ENCODE measurements around the gene HK1. TPM values are rescaled to one million over a fixed set of nuclear protein-coding genes. Genes with fewer than 3 reads are reported as not detected.
A peak's percentile ranks its signal among the peaks of the same experiment; 100 is the strongest.
"Not testable (repeated sequence)": the region's sequence is repeated elsewhere in the genome, so short reads cannot be mapped to it uniquely, and the experiment has no call there.

HK1 gene
- total RNA-seq, 2 experiments from 2014 or later: 118 to 123 TPM

DNA sequence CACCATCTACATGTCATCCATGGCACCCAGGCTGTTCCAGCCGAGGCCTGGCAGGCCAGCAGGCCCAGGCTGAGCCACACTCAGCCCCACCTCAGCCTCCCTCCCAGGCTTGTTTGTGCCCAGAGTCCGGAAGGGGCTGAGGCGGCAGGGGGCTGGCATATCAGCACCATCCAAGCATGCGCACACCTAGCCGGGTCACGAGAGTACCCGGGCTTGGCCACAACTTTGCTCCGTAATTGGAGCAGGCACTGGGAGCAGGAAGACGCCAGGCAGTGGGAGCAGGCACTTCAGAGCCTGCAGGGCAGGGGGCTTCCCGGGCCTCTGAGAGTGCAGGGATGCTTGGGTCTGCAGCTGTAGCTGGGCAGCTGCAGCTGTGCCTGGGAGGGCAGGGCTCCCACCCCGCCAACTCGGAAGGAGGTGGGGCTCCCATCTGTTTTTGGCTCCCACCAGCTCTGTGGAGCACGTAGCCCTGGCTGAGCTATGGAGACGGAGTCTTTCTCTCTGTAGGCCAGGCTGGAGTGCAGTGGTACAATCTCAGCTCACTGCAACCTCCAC lies 157.7 kb downstream of the HK1 start:
- Mint-ChIP-seq H3K9me3 (no peaks in the 10 kb centered on the region), H3K4me3 (no peak overlapping the region), H3K36me3 (no peaks in the 10 kb centered on the region), H3K4me1 (no peaks in the 10 kb centered on the region), H3K27ac (no peak overlapping the region), H3K27me3 (peaks cover 10% of the 10 kb centered on the region)
- ATAC-seq (ENCODE audit: low read depth) (no peak), DNase-seq (peak; percentile 21)
- POLR2A ChIA-PET: interaction anchor here (1.2 kb wide), 1 partner anchor 11 kb away, joined by 3 read pairs; no protein-coding TSS in a partner anchor

GRCh38 chr10:69437321-69438259 lies 159.3 kb downstream of the HK1 start:
- Mint-ChIP-seq H3K27ac (no peak overlapping the region), H3K27me3 (peaks cover 10% of the 10 kb centered on the region), H3K9me3 (no peaks in the 10 kb centered on the region), H3K4me3 (no peak overlapping the region), H3K4me1 (no peaks in the 10 kb centered on the region), H3K36me3 (no peaks in the 10 kb centered on the region)
- DNase-seq (no peak), ATAC-seq (ENCODE audit: low read depth) (no peak)
- POLR2A ChIA-PET: no interaction called here

- H3K27me3 Mint-ChIP-seq: peaks cover 14% of the 10 kb centered on the region
- H3K4me3 Mint-ChIP-seq: no peak overlapping the region
- H3K27ac Mint-ChIP-seq: no peak overlapping the region
- DNase-seq (no peak), ATAC-seq (ENCODE audit: low read depth) (no peak)
- H3K4me1 Mint-ChIP-seq: no peaks in the 10 kb centered on the region
- POLR2A ChIA-PET: no interaction called here
- no peaks in the 10 kb centered on the region for H3K9me3 Mint-ChIP-seq
- no peaks in the 10 kb centered on the region for H3K36me3 Mint-ChIP-seq
Measured at GRCh38 chr10:69438536-69439349, 160.4 kb downstream of the HK1 start.

GRCh38 chr10:69439350-69439739 lies 161.0 kb downstream of the HK1 start:
- H3K4me1 Mint-ChIP-seq: no peaks in the 10 kb centered on the region
- H3K4me3 Mint-ChIP-seq: no peak overlapping the region
- no peaks in the 10 kb centered on the region for H3K36me3 Mint-ChIP-seq
- ATAC-seq (ENCODE audit: low read depth): no peak
- H3K27me3 Mint-ChIP-seq: peaks cover 14% of the 10 kb centered on the region
- no peaks in the 10 kb centered on the region for H3K9me3 Mint-ChIP-seq
- POLR2A ChIA-PET: no interaction called here
- DNase-seq: no peak
- no peak overlapping the region for H3K27ac Mint-ChIP-seq

DNA sequence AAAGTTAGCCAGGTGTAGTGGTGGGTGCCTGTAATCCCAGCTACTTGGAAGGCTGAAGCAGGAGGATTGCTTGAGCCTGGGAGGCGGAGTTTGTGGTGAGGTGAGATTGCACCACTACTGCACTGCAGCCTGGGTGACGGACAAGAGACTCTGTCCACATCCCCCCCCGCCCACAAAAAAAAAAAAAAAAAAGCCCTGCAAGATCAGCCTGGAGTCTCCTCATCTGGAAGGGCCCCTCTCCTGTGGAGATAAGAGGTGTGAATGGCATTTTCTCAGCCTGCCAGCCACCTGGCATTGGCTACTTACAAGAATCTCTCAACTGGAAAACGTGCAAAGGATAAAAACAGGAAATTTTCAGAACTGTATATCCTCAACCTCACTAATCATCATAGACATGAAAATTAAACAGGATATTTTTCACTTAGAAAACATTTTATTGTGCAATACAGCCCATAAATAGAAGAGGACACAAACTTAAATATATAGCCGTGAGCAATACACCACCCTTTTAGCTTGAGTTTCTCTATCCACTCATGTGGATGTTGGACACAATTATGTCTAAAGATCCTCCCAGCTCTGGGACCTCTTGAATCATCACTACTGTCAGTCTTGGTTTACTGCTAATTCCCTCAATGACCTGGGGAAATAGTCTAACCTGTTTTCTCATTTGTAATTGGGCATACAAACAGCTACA lies 161.7 kb downstream of the HK1 start:
- DNase-seq (no peak), ATAC-seq (ENCODE audit: low read depth) (no peak)
- Mint-ChIP-seq H3K9me3 (no peaks in the 10 kb centered on the region), H3K36me3 (no peaks in the 10 kb centered on the region), H3K4me1 (no peaks in the 10 kb centered on the region), H3K27me3 (peaks cover 15% of the 10 kb centered on the region), H3K4me3 (no peak overlapping the region), H3K27ac (no peak overlapping the region)
- POLR2A ChIA-PET: no interaction called here

GRCh38 chr10:69443354-69443753 lies 165.1 kb downstream of the HK1 start:
- Mint-ChIP-seq H3K27ac (no peak overlapping the region), H3K27me3 (peaks cover 16% of the 10 kb centered on the region), H3K9me3 (no peaks in the 10 kb centered on the region), H3K36me3 (no peaks in the 10 kb centered on the region), H3K4me3 (no peak overlapping the region), H3K4me1 (peaks cover 1% of the 10 kb centered on the region)
- no peak for ATAC-seq (ENCODE audit: low read depth)
- POLR2A ChIA-PET: no interaction called here
- no peak for DNase-seq

DNA sequence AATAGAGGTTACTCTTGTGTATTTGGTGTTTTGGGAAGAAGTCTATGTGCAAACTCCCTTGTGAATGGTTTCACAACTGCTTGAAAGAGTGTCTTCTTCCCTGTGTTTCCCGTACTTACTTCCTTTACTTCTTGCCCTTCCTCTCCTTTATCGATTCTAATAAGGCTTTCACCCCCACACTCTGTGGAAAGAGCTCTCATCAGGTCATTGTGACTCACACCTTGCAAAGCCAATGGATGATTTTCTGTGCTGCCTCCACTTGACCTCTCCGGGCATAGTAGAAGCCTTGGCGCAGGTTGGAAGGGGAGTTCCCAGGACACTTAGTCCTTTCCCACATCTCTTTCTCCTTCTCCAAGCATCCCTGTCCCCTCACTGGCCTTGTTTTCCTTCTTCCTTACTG lies 166.7 kb downstream of the HK1 start:
- peaks cover 17% of the 10 kb centered on the region for H3K27me3 Mint-ChIP-seq

GRCh38 chr10:69446229-69446628 lies 167.9 kb downstream of the HK1 start:
- no peaks in the 10 kb centered on the region for H3K9me3 Mint-ChIP-seq
- peaks cover 17% of the 10 kb centered on the region for H3K27me3 Mint-ChIP-seq
- POLR2A ChIA-PET: interaction anchor here (0.7 to 1.4 kb wide), 2 partner anchors 13 to 19 kb away, joined by 3 to 5 read pairs; no protein-coding TSS in a partner anchor
- ATAC-seq (ENCODE audit: low read depth) (no peak), DNase-seq (no peak)
- peaks cover 16% of the 10 kb centered on the region for H3K4me1 Mint-ChIP-seq
- no peaks in the 10 kb centered on the region for H3K36me3 Mint-ChIP-seq
- no peak overlapping the region for H3K4me3 Mint-ChIP-seq
- H3K27ac Mint-ChIP-seq: no peak overlapping the region

More for the DNA sequence above, 166.7 kb downstream of the HK1 start:
- H3K36me3 Mint-ChIP-seq: no peaks in the 10 kb centered on the region
- POLR2A ChIA-PET: interaction anchor here (0.7 kb wide), 1 partner anchor 1437 kb away, joined by 4 read pairs; no protein-coding TSS in a partner anchor
- no peak overlapping the region for H3K4me3 Mint-ChIP-seq
- H3K4me1 Mint-ChIP-seq: peaks cover 11% of the 10 kb centered on the region
- no peaks in the 10 kb centered on the region for H3K9me3 Mint-ChIP-seq
- no peak overlapping the region for H3K27ac Mint-ChIP-seq
- DNase-seq: no peak
- no peak for ATAC-seq (ENCODE audit: low read depth)

DNA sequence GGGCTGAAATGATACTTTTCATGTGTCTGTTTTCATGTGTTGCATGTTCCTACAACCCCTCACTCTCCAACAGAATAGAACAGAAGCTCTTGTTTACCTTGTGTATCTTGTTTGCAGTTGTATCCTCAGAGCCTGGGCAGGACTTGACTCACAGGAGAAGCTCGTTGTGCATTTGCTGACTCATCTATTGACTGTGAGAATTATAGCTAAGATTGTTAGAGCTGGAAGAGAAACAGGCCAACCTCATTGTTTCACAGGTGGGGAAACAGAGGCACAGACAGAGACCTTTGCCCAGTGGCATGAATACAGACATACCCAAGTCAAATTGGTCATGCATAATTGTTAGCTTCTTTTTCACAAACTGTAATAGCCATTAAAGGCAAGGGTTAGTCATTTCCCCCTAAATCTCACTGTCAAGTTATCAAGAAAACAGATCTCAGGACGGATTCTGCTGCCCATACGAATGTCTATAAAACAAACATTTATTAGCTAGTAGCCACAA lies 168.4 kb downstream of the HK1 start:
- Mint-ChIP-seq H3K4me1 (peaks cover 17% of the 10 kb centered on the region), H3K27me3 (peaks cover 17% of the 10 kb centered on the region), H3K36me3 (no peaks in the 10 kb centered on the region), H3K27ac (no peak overlapping the region), H3K9me3 (no peaks in the 10 kb centered on the region), H3K4me3 (no peak overlapping the region)
- ATAC-seq (ENCODE audit: low read depth) (no peak), DNase-seq (no peak)
- POLR2A ChIA-PET: interaction anchor here (0.7 to 1.4 kb wide), 3 partner anchors 10 to 19 kb away, joined by 3 to 5 read pairs (median 3); no protein-coding TSS in a partner anchor

DNA sequence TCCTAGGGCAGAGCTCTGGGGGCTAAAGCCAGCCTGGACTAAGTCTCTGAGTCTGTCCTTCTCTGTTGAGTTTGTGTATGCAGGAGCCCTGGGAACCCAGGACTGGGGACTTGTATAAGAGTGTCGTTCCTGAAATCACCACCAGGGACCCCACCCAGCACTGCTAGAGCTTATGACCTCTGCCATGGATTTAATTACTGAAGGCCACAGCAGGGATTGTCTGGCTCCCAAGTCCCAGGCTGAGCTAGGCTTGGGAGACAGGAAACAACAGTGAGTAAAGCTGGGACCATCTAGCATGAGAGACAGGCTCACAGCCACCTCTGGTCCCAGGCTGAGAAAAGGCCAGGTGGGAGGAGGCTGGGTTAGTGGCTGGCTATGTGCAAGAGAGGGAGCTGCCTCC lies 171.5 kb downstream of the HK1 start:
- H3K27me3 Mint-ChIP-seq: peaks cover 24% of the 10 kb centered on the region
- POLR2A ChIA-PET: interaction anchor here (2.2 kb wide), 1 partner anchor 16 kb away, joined by 6 read pairs; no protein-coding TSS in a partner anchor
- ATAC-seq (ENCODE audit: low read depth) (peak; percentile 62), DNase-seq (peak; percentile 47)
- peak overlapping the region; percentile 7 for H3K4me3 Mint-ChIP-seq
- H3K36me3 Mint-ChIP-seq: peaks cover 1% of the 10 kb centered on the region
- H3K9me3 Mint-ChIP-seq: no peaks in the 10 kb centered on the region
- H3K27ac Mint-ChIP-seq: peak overlapping the region; percentile 74
- H3K4me1 Mint-ChIP-seq: peaks cover 19% of the 10 kb centered on the region

GRCh38 chr10:69450395-69450794 lies 172.1 kb downstream of the HK1 start:
- H3K9me3 Mint-ChIP-seq: not testable (repeated sequence)
- POLR2A ChIA-PET: interaction anchor here (1.6 to 2.2 kb wide), 2 partner anchors 15 kb away, joined by 6 to 7 read pairs; no protein-coding TSS in a partner anchor

GRCh38 chr10:69451209-69451783 lies 173.0 kb downstream of the HK1 start, which contains the start of gene TSPAN15:
TSPAN15 (plus strand) TSS chr10:69451465; CDS start chr10:69451595, 130 bp downstream.
- POLR2A ChIA-PET: interaction anchor here (1.6 kb wide), 1 partner anchor 14 kb away, joined by 7 read pairs; no protein-coding TSS in a partner anchor
- peaks cover 22% of the 10 kb centered on the region for H3K27me3 Mint-ChIP-seq
- DNase-seq (peak; percentile 82), ATAC-seq (ENCODE audit: low read depth) (peak; percentile 94)
- peaks cover 19% of the 10 kb centered on the region for H3K4me1 Mint-ChIP-seq
- H3K4me3 Mint-ChIP-seq: peak within 1 kb of the TSS; percentile 89
- no peaks in the 10 kb centered on the region for H3K9me3 Mint-ChIP-seq
- no peak within 1 kb of the TSS for H3K27ac Mint-ChIP-seq
- H3K36me3 Mint-ChIP-seq: peaks cover 1% of the 10 kb centered on the region

More at GRCh38 chr10:69450395-69450794, 172.1 kb downstream of the HK1 start:
- Mint-ChIP-seq H3K27me3 (peaks cover 21% of the 10 kb centered on the region), H3K4me1 (peaks cover 19% of the 10 kb centered on the region)
- H3K4me3 Mint-ChIP-seq; H3K27ac Mint-ChIP-seq; DNase-seq; ATAC-seq (ENCODE audit: low read depth); H3K36me3 Mint-ChIP-seq: not testable (repeated sequence)
